OCI-M2 (cell line): ENCODE measurements around the gene LRIT1.

Source experiments
- DNase-seq: peaks from one replicate; lab custom pipeline; 2025; ENCODE audit not compliant: unreplicated experiment; lab: John Stamatoyannopoulos, UW

LRIT1 gene

GRCh38 chr10:84214612-84215235 is 26.6 kb downstream of the LRIT1 start:
- DNase-seq: no peak

- no peak for DNase-seq
Observed at GRCh38 chr10:84214046-84214572, 27.2 kb downstream of the LRIT1 start.

- DNase-seq: no peak
Observed at GRCh38 chr10:84213076-84213475, 28.3 kb downstream of the LRIT1 start.

GRCh38 chr10:84212014-84212413 is 29.3 kb downstream of the LRIT1 start:
- DNase-seq: no peak

GRCh38 chr10:84211566-84211965 is 29.8 kb downstream of the LRIT1 start:
- no peak for DNase-seq

- DNase-seq: no peak
Observed at GRCh38 chr10:84208023-84208422, 33.3 kb downstream of the LRIT1 start.

DNA sequence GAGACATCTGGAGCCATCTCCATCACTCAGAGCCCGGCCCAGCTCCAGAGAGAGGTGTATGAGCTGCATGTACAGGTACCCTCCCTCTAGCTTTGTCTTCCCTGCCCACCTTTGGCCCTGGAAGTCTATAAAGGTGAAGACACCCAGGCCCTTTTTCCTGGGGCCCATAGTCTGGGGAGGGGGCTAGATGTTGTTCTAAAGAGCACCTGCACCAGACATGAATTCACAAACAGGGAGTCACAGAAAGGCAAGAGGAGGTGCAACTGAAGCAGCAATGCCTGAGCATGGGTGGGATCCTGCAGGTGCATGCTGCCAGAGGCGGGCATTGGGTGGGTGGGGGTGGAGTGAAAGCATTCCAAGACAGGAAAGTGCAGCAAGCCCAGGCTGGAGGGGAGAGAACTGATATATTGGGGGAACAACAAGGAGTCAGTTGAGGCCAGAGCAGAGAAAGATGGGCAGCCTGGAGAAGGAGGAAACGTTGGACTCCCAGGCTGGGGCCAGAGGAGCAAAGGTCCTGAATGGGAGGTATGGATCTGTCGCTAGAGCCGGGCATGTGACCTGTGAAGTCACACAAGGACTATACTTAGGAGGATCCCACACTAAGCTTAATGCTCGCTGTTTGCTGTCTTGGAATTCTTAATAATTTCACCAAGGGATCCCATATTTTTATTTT is 35.4 kb downstream of the LRIT1 start:
- DNase-seq: no peak

DNA sequence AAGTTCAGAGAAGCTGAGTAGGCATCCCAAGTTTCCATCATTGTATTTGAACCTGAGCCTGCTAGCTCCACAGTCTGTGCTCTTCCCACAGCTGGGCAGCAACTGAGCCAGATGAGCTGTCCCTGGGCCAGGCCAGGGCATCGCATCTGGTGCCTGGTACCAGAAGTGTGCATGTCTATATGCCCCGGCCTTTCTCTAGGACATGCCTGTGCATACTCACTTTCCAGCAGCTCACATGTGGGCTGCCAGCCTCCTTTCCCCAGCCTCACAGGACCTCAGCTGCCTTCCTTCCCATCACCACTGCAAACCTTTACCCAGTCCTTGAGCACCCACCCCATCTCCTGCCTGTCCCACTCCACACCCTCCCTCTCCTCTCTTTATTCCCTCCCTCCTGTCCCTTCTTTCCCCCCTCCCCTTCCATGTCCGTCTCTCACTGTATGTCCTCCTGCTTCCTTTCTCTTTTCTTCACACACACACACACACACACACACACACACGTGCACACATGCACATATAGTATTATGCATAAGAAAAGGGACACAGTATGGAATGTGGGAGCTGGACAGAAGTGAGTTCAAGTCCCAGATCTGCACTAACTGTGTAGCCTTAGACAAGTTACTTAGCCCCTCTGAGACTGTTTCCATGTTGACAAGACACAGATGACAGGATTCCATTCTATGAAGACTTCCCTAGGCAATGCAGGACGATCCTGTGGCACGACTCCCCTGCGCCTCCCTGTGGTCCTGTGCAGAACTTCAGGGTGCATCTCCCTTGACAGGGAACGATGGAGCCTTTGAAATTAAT is 36.1 kb downstream of the LRIT1 start:
- DNase-seq: no peak

- DNase-seq: no peak
Observed at GRCh38 chr10:84204610-84205009, 36.7 kb downstream of the LRIT1 start.

DNA sequence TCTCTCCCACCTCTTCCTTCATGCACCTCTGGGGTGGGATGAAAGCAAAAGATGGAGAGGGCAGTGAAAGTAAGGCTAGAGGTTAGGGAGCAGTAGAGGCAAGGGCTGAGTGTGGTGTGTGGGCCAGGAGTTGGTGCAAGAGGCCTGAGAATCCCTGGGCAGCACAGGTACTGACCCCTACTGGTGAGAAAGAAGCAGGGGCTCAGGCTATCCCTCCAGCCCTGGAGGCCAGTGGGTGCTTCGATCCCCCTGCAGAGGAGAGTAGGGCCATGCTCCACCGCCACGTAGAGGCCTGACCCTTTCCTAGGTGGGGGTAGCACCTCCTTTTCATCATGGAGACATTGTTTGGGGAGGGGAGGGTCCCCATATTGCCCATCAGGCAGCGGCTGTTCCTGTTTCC is 37.2 kb downstream of the LRIT1 start:
- no peak for DNase-seq

DNA sequence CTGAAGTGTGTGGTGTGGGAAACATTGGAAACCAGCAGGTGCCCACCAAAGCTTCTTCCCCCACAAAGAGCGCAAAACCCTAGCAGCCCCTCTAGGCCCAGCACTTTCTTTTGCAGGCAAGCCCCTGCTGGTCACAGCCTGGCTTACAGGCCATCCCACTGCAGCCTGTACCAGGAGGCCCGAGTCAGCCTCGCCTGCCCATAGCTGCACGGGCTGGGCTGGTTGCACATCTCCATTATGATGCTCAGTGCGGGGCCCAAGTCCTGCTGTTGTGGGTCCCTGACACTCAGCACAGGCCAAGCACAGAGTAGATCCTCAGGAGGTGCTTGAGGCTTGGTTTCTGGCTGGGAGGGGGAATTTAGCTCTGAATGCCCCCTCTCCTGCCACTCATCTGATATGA is 39.0 kb downstream of the LRIT1 start:
- DNase-seq: no peak

DNA sequence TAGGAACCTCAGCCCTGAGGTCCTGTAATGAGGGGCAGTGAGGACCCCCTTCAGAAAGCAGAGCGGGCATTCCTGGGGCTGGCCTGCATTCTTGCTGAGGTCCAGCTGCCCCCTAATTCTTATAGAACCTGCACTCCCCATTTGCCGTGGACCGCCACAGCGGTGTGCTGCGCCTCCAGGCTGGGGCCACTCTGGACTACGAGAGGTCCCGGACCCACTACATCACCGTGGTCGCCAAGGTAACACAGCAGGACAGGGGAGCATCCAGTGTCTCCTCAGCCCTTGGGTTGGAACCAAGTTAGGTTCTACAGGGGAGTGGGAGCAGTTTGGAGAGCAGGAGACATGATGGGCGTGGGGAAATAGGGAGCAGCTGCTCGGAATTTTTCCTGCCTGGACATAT is 39.7 kb downstream of the LRIT1 start:
- DNase-seq: no peak

- DNase-seq: no peak
Observed at GRCh38 chr10:84201244-84201606, 40.1 kb downstream of the LRIT1 start.

DNA sequence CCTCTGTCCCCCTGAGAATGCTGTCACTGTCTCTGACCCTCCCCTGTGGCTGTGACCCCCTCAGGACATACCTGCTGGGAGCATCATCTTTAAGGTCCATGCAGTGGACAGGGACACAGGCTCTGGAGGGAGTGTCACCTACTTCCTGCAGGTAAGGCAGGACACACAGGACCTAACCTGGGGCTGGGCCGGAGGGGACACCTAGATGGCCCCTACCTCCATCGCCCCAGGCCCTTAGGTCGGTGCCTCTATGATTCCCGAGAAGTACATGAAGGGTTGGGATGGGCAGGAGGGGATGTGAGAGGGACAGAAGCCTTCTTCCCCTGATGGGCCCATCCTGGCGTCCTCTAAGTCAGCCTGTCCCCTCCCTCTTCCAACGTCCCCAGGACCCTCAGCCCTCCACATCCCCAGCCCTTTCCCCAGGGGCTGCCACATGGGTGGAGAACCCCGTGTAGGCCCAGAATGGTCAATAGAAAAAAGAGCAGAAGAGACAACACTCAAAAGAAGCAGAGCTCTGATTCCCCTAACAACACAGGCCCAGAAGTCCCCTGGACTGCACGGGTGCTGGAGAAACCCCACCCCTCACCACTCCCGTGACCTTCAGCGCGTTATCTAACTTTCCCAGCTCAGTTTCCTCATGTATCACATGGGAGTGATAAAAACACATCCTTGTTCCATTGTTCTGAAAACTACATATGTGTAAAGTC is 40.7 kb downstream of the LRIT1 start:
- DNase-seq: no peak

DNA sequence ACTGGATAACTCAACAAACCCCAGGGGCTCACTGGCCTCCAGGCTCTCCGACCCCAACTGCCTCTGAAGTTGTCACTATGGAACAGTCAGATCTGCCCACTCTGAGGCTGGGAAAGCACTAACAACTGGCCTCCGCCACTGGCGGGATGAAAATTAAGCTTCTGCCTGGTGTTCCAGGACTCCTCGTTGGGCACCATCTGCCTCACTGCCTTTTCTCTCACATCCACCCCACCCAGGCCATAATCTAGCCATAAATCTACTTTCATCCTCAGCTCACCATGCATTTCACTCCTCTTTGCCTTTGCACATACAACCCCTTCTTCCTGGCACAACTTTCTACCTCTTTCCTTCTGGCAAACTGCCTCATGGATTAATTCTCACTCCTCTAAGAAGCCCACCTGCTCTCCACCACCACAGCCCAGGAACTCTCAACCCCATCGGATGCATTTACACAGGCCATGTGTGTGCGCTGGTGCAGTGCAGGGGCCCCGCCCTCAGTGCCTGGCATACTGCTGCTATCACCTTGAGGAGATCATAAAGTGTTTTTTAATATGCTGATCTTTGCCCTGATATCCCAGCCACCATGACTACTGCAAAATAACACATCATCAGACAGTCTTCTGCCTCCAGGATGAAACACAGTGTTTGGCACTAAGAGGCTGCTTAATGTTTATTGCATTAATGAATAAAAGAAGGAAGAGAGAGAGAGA is 43.0 kb downstream of the LRIT1 start:
- no peak for DNase-seq

DNA sequence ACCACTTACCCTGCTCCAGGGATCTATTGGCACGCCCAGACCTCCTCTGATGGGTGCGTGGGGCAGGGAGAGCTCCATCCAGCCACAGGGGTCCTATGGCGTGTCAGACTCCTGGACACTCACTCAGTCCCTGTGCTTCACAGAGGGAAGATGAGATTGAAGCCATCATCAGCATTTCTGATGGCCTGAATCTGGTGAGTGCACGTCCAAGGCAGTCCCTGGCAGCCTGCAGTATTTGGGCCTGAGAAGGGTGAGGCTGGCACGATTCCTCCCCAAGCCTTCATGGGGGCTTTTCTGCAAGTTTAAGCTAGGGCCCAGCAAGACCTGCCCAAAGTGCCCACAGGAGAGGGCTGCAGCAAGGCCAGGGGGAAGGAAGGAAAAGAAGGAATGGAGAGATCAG is 43.7 kb downstream of the LRIT1 start:
- no peak for DNase-seq

DNA sequence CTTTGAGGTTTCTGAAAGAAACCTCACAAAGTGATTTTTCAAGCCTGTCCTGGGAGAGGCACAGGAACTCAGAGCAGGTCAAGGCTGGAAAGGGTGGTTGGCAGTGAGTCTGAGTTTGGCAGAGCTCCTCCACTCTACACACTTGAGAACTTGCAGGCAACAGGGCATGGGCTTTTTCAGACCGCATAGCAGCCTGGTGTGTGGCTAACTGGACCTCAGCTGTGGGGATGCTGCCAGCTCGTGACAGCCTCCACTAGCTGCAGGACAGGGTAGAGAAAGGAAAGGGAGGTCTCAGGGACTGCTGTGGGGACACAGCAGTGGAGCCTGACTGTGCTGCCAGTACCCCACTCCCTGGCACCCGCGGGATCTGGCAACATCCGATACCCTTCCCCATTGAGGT is 44.4 kb downstream of the LRIT1 start:
- DNase-seq: no peak

GRCh38 chr10:84196083-84196482 is 45.3 kb downstream of the LRIT1 start:
- no peak for DNase-seq

- DNase-seq: no peak
Observed at GRCh38 chr10:84195044-84195830, 46.1 kb downstream of the LRIT1 start.

DNA sequence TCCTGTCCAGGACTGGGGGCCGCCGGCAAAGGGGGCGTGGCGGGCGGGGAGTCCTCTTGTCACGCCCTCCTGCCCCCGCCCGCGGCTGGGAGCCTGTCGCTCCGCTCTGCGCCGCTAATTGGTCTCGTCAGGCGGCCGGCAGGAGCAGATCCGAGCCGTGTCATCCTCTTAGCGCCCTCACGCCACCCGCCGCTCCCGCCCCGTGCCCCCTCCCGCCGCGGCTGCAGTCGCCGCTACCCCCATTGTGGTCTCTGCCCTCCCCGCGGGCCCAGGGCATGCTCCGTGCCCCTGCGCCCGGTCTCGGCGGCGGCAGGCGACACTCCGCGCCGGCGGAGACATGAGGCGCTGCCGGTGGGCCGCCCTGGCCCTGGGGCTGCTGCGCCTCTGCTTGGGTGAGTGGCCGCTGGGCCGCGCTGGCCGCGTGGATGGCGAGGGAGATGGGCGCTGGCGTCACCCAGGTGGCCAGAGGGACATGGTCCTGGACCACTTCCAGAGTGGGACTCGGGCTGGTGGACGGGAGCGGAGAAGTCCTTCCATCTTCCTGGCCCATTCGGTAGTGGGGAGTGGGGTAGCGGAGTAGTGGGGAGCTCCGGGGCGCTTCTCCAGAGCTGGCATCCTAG is 46.8 kb downstream of the LRIT1 start, which contains the start of gene CDHR1:
CDHR1 (plus strand) TSS at position 114 of the 620 bp plus-strand sequence; CDS start at position 338, 224 bp downstream.
- DNase-seq: no peak
